DMS79 (cell line): ENCODE results near the gene RHBDD3.

Experiments
- DNase-seq: peaks from one replicate; lab custom pipeline; 2025; lab: John Stamatoyannopoulos, UW

Gene RHBDD3

GRCh38 chr22:29269230-29269604 is 1.4 kb upstream of the RHBDD3 start:
- peak; percentile 1 for DNase-seq

DNA sequence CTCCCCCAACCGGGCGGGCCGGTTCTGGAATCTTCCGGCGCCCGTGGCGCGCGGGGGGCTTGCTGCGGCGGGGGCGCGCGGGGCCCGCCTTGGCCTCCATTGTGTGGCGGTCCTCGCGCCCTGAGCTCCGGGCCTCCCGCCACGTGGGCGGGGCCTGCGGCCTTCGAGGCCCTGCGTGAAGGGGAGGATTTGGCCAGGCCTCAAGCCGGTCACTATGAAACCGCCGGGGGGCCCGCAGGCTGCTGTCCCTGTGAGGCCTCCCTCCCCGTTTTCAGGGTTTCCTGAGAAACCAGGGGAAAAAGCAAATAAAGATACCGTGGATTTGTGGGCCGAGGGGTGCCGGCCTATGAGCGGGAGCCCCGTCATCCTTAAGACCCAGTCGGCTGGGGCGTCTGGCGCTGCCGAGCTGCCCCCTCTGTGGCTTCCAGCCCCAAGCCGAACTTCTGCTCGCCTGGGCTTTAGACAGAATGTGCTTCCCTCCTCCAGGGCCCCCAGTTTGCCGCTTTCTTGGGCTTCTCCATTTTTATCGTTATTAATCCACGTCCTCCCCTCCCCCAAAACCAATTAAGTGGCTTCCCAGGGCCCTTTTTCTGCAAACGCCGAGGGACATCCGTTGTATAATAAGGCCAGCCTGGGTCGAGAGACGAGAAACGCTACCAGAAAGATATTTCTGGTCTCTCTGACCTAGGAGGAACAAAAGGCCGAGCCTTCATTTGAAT is 889 bp upstream of the RHBDD3 start:
- DNase-seq: peak; percentile 10

DNA sequence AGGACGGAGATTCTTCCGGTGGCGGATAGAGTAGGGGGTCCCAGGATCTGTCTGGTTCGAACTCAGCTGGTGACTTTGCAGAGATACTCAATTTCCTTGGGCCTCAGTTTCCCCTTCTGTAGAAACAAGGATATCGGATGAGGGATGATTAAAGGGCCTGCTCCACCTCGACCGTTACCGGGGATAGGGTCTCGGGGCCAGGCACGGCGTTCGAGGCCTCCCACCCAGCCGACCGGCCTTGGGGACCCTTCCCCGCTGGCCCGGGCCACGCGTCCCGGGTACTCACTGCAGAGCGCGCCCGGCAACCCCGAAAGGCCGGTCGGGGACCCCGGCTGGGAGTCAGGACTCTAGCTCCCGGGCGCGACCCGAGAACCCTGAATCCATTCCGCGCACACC is 321 bp downstream of the RHBDD3 start:
- DNase-seq: no peak

GRCh38 chr22:29266564-29267461 is 968 bp downstream of the RHBDD3 start:
- DNase-seq: no peak

- no peak for DNase-seq
These were observed 1.9 kb downstream of the RHBDD3 start for GRCh38 chr22:29265929-29266328.

- DNase-seq: no peak
These were observed 2.5 kb downstream of the RHBDD3 start for GRCh38 chr22:29265305-29265704.

DNA sequence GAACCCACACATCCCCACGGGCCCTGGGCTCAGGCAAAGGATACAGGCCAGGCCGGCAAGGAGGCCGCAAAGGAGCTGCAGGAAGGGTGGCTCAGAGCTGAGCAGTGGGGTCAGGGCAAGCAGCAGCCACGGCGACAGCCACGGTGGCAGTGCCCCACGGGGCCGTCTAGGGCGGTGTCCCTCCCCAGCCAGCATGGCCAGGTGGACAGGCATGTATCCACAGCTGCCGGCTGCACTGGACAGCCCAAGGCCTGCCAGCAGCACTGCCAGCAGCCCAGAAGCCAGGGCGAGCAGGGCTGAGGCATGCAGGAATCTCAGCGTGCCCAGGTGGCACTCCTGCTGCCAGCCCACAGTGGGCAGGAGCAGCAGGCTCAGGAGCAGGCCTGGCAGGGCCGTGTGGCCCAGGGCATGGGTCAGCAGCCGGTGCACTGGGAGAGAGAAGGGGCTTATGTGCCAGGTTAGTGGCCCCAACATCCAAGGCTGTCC is 3.9 kb downstream of the RHBDD3 start:
- DNase-seq: no peak

GRCh38 chr22:29260601-29261315 is 7.0 kb downstream of the RHBDD3 start:
- DNase-seq: no peak

DNA sequence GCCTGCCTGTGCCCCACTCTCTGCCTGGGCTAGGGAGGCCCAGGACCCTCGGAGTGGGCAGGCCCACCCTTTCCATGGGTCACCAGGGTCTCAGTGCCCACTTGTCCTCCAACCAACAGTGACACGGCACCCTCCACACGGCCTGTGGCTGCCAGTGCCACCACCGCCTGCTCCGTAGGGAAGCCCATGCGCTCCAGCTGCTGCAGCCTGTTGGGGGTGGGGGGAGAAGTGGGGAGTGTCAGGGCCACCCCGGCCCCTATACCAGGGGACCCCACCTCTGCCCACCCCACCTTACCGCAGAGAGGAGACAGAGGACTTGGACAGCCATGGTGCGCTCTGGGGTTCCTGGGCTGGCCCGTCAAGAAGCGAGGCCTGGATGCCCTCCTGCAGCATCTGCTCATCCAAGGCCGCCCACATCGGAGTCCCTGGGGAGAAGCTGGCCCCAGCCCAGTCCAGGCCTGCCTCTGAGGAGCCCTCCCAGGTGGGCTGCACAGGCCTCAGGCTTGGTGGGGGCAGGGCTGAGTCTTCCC is 7.7 kb downstream of the RHBDD3 start:
- DNase-seq: no peak

DNA sequence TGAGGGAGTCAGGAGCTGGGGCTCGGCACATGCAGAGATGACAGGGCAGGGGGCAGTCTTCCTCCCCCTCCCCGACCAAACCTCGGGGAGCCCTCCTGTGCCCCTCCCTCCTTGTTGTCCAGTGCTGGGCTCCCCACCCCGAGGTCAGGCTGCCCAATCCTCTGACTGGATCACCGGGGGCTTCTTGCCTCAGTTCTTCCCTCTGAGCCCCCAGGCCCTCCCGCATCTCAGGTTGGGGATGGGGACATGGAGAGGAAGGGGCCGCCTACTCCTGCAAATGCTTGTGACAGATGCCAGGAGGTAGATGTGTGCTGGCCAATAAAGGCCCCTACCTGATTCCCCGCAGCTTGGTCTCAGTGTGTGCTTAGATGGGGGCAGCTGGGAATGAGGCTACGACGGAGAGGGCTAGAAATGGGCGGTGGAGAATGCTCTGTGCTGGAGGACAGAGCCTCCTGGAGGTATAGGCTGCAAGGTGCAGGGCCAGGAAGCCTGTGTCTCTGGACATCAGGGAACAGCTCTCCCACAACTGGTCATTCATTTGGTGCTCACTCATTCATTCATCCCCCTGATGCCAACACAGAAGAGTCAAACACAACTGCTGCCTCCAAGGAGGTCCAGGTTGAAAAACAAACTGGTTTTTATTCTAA is 8.4 kb downstream of the RHBDD3 start:
- DNase-seq: no peak

GRCh38 chr22:29258407-29259252 is 9.2 kb downstream of the RHBDD3 start:
- DNase-seq: no peak

- DNase-seq: no peak
These were observed 10.0 kb downstream of the RHBDD3 start for GRCh38 chr22:29257751-29258181.

- DNase-seq: no peak
These were observed 11.0 kb downstream of the RHBDD3 start for GRCh38 chr22:29256606-29257325.

DNA sequence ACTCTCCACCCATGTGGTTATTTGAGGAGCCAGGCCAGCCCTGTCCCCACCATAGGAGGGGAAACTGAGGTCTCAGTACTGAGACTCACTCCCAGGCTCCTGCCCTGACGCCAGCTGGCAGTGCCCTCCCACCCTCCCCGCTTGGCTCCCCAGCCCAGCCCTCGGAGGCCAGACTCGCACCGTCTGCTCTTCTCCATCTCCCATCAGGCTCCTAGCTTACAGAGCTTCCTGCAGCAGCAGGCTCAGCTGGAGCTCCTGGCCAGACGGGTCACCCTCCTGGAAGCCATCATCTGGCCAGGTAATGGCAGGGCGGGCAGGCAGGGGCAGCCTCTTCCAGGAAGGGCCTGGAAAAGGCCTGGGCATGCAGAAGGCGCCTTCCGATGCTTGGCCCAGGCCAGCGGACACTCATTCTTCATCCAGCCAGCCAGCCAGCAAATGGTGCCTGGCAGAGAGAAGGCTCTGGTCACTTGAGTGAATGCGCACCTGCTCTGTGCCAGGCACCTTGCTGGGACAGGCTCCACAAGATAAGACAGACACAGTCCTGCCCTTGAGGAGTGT is 12.6 kb downstream of the RHBDD3 start:
- no peak for DNase-seq

GRCh38 chr22:29254286-29254660 is 13.5 kb downstream of the RHBDD3 start:
- DNase-seq: no peak

- no peak for DNase-seq
These were observed 14.1 kb downstream of the RHBDD3 start for GRCh38 chr22:29253561-29254285.

DNA sequence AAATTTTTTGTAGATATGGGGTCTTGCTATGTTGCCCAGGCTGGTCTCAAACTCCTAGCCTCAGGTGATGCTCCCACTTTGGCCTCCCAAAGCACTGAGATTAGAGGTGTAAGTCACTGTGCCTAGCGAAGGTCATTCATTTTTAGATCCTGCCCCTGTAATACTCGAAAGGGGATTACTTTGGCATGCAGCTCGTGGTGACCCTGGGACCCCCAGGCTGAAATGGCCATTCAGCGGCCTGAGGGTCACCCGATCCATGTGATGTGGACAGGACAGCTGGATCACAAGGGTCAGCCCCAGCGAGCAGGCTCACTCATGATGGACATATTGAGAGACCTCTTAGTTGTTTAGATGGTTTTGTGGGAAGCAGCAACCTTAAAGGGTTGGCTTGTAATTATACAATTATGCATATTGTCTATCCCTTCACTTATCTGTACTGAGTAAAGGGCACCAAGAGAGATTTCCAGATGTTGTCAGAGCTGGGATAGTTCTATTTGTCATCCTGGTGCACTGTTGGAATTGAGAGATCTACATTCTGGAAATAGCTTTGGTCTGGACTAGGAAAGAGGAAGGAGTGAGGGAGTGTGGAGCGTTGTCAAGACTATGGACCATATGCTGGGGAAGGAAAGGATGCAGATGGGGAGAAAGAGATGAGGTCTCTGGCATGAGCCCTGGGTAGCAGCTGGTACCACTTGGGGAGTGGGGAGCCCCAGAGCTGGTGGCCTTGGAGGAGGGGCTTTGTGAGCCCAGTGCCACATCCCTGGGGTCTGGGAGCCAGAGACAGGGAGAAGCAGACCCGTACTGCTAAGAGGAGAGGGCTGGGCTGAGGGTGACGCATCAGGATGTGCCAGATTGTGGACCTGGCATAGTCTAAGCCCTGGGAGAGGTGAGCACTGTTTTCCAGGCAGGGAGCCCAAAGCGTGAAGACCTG is 15.5 kb downstream of the RHBDD3 start:
- DNase-seq: no peak

DNA sequence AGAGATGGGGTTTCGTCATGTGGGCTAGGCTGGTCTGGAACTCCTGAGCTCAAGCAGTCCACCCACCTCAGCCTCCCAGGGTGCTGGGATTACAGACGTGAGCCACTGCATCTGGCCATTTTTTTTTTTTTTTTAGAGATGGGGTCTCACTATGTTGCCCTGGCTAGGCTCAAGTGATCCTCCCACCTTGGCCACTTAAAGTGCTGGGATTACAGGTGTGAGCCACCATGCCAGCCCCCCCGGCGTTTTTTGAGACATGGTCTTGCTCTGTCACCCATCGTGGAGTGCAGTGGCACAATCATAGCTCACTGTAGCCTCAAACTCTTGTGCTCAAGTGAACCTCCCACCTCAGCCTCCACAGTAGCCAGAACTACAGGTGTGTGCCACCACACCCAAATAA is 16.5 kb downstream of the RHBDD3 start:
- DNase-seq: no peak
